Activated gamma-delta T cell treated with anti-CD3 and anti-CD28 coated beads, Interleukin-2, amount 50 U/mL, for 16 hours (primary cell): Measurements from ENCODE around the gene ARHGAP25.

ENCODE experiments used
- DNase-seq: peaks from one replicate; pipeline ENCODE4 v3.0.0-alpha.2; 2020; ENCODE audit warnings: low read depth

ARHGAP25 gene

DNA sequence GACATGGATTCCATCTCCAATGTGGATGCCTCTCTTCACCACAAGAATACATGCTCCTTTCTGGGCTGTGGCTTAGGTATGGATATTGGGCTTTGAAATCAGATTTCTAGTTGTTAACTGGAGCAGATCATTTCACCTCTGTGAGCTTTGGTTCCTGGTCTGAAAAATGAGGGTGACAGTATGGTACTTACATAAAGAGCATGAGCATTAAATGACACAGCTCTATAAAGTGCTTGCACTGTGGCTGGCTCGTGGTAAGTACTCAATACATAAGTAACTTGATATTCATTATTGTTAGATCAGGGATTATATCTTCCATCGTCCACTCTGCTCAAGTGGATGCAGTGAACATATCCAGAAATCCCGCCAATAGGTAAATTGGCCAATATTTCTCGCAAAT is 33.4 kb downstream of the ARHGAP25 start:
- DNase-seq = no peak

DNA sequence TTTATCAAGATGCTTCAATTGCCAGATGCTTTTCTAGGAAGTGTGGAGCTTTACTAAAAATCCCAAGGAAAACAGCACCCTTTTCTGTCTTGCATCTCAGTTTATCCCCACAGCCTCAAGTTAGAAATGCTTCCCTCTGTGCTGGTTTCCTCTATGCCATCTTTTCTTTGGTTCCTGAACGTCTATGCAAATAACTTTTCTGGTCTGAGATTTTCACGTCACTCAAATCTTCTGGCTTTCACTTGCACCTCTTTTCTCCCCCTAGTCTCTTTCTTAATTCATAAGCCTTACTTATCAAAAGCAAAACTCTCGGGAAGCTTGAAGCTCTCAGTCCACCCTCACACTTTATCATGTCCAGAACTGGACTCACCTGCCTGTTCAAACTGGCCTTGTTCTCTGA is 33.9 kb downstream of the ARHGAP25 start:
- DNase-seq = no peak

DNA sequence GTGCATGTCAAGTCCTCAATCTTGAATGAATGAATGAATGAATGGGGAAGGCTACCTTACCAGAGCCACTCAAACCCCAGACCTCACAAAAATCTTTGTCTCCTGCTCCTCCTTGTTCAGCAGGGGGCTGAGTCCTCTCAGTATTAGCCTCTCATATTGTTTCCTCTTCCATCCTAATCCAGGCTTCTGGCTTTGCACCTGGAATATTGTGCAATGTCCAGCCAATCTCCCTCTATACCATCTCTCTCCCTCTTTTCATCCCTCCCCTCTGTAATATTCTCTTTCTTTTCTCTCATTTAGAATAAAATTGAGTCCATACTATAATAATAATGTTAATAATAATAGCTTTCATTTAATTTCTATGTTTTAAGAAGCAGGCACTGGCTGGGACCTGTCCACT is 34.3 kb downstream of the ARHGAP25 start:
- no peak for DNase-seq

DNA sequence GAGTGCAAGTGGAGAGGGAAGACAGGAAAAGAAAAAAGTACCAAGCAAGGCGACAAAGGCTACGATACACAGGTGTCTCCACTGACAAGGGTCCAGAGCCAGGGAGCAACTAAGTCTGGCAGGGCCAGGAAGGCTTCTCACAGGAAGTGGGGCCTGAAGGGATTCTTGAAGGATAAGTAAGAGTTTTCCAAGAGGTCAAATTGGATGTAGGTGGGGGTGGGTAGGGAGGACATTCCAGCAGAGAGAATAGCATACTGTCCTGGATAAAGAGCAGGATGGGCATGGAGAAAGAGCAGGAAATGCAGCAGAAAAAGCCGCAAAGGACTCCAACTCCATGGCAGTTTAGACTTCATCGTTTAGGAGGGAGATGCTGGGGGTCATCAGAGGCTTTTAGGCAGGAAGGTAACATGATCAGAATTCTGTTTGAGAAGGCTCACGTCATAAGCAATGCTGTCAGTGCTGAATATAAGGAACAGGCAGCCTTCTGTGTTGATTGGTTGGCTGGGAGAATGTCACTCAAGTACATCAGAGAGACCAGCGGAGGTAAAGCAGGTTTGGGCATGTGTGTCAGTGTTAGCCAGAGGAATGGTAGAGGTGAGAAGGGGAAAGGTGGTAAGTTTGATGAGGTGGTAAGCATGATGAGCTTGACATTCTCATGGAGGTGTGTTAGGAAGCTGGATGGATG is 35.1 kb downstream of the ARHGAP25 start:
- DNase-seq = no peak

DNA sequence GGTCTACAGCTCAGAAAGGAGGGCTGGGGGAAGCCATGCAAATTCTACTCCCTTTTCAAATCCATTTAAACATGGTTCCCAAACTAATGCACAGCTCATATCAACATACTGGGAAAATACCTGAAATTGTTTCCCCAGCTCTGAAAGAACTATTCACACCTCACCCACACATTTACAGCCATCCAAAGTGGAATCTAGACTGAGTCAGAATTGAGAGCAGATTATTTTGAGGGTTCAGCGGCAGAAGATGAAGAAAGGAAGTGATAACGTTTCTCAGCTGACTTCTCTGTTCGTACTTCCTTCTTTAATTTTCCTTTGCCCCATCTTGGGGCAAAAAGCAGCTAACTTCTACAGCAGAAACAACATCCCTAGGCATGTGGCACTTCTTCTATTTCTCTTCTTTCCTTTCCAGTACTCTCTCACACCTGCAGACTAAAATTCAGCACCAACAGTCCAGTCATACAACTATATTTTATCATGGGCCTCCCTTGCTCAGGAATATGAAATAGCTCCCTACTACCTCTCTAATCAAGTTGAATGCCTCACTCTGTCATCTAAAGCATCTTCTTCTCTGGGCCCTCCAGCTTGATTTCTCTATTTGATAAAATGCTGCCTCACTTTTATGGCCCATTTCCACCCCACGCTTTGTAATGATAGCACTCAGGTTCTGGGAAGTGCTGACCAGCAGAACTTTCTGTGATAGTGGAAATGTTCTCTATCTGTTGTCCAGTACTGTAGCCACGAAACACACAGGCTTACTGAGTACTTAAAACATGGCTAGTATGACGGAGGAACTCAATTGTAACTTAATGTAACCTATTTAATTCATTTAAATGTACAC is 35.9 kb downstream of the ARHGAP25 start:
- no peak for DNase-seq

DNA sequence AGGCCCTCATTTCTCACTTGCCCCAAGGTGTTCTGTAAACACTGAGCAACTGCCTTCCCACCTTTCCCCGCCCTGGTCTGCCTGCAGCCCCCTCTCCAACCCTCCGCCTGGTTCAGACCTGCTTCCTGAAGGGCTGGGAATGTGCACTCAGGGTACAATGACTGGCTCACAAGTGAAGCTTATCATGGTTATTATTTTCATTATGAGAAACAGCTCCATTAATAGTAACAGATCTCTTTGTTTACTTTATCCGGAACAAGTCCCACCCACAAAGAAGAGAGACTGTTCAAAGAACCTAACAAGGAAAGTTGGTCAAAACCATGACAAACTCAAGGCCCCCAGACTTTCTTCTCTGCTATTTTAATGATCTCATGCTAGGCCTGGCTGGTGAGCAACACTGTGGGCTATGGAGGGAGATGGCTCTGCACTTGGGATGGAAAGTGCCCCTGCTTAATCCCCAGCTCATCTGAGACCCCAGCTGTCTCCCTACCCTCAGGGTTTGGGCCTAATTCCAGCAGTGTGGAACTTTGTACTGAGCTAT is 36.7 kb downstream of the ARHGAP25 start:
- DNase-seq = no peak

DNA sequence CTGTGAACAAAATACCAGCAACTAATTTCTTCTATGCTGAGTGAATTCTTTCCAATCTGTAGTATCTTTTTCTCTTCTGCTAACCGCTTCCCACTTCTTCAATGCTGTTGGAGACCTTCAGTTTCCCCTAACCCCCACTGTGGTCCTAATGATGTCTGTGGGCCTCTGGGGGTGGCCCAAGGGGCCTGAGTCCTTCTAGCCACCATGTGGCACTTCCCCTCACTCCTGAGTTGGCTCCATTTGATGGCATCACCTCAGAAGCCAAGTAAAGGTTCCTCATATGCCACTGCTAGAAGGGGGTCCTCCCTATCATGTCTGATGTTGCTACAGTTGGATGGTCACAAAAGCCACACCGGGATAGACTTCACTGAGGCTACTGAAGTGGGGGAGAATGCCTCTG is 37.5 kb downstream of the ARHGAP25 start:
- no peak for DNase-seq

DNA sequence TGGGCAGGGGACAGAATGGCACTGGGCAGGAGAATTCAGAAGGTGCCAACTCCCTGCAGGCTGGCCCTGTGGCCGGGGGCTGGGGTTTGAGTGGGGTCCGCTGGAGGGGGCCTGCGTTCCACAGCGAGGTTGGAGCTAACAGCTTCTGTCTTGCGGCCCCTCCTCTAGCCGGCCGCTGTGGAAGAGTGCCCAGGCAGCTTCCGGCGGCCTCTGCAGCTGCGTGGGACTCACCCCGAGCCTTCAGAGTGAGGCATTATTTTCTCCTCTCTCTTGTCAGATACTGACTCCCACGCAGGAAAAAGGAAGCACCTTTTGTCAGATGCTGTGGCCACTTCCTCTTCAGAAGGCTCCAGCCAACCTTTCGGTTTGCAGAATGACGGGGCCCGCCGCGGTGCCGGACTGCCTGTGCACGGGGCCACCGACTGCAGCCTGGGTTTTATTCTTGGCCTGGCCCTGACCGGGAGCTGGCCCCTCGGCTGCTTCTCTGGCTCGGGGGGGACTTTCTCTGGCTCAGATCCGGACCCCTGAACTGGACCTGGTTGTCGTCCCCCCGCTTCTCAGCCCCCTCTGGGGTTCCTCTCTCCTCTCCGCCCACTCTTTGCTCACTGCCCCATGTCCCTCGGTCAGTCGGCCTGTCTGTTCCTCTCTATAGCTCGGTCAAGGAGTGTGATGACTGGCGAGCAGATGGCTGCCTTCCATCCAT is 40.1 kb downstream of the ARHGAP25 start:
- peak; percentile 56 for DNase-seq

DNA sequence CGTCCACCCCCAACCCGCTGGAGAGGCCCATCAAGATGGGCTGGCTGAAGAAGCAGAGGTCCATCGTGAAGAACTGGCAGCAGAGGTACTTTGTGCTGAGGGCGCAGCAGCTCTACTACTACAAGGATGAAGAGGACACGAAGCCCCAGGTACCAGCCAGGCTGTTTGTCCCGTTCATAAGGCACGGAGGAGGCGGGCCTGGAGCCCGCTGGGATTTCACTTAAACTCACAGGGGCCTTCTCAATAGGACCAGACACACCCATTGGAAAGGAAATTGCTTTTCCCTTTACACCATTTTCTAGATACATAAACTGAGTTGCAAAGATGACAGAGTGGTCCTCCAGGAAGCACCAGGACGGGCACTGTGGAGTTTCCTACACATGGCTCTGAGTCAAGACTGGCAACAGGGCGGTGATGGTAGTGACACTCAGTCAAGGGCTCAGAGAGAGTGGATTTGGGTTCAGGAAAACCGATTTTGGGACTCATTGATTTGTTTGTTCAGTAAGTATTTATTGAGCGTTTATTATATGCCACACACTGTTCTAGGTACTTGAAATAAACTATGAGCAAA is 40.7 kb downstream of the ARHGAP25 start:
- DNase-seq = no peak

DNA sequence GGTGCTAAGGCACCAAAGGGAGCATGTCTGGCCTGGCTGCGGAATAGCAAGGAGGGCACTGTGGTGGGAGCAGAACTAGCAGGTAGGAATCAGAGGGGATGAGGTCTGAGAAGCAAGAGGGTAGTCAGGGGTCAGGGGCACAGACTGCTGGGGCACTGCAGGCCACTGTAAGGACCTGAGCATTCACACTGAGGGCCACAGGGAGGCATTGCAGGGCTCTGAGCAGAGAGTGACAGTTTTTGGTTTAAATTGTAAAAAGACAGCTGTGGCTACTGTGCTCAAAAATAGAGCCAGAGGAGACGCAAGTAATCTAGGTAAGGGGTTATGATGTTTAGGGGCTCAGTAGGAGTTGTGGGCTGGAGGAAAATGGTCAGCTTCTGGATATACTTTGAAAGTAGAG is 41.5 kb downstream of the ARHGAP25 start:
- DNase-seq = no peak

DNA sequence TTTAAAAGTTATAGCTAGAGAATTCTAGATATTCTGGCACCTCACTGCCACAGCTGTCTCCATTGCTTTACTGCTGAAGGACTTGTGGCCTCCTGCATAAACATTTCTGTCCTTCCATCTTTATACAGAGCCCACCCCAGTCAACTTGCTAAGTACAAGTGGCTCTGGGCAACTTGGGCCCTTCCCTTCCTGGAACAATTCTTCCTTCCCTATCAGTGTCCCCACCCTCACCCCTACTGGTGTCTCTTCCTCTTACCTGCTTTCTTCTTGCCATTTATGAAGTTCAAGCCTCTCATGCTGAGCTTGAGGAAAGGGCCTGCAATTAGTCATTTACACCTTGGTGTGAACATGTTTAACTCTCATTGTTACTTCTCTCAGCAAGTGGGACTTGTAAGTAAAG is 45.0 kb downstream of the ARHGAP25 start:
- DNase-seq = no peak

DNA sequence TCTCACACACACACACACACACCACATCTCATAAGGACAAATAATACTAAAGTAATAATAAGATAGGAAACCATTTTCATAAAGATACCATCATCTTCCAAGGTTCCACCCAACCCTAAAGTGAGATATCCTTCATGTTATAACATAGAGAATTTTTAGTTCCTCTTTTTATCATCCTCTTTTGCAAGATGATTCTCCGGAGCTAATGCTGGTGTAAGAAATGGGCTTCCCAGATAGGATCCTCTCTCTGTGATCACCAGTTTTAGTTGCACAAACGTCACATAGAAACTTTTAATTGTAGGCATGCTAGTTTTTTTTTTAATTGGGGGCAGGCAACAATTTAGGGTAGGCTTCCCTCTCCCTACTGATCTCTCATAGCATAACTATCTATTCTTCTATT is 49.6 kb downstream of the ARHGAP25 start:
- DNase-seq = no peak

DNA sequence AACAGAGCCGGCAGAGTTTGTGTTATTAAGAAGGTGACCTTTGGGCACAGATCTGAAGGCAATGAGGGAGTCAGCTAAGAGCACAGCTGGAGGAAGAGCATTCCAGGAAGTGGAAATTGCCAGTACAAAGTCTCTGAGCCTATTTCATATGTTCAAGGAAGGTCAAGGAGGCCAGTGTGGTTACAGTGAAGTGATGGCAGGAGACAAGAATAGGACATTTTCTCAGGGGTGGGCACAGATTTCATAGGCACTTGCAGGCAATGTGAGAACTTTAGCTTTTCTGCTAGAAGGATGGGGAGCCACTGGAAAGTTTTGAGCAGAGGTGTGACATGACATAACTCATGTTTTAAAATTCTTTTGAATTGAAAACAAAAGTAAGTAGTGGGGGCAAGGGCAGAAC is 50.3 kb downstream of the ARHGAP25 start:
- no peak for DNase-seq

DNA sequence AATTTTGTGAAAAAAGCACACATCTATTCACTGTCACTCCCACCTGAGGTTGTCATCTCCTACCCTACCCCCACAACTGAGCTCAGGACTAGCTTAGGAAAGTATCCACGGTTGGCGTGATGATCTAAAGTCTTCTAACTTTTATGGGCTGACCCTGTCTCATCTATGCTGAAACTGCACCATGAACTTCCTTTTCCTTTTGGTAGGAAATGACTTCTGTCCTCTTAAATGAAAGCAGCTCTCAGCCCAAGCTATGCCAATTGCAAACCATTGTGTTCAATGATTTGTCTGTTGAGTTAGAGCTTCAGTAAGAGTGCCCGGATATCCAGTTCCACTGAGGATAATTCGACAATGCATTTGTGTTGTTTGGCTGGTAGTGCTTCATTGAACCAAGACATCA is 52.7 kb downstream of the ARHGAP25 start:
- no peak for DNase-seq

DNA sequence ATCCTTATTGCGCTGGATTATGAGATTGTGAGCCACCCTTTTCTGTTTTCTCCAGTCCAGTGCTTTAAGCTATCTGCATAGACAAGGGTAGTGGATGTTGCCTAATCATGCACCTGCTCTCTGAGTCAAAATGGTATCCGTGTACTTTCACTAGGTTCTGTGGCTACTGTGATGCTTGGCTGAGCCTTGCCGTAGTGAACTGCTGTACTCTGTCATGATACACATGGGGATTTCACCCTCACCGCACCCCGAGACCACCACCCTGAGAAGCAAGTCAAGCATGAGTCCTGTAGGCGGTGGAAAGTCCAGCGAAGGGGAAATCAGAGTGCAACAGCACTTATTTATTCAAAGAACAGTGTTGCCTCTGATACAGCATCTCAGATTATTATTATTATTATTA is 55.0 kb downstream of the ARHGAP25 start:
- DNase-seq = peak; percentile 20

DNA sequence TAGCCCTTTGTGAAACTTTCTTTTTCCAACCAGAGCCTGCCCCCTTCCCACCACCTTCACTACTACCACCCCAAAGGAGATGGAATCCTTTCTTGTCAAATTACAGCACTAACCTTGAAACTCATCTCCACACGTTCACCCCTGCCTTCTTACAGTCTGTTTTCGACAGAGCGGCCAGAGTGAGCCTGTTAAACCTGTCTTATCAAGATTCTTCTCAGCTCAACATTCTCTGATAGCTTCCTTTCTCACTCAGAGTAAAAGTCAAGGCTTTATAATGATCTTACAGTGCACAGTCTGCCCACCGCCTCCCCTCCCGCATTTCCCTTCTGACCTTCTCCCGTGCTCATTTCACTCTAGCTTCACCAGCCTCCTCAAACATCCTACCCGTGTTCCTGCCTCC is 56.0 kb downstream of the ARHGAP25 start:
- DNase-seq = no peak

DNA sequence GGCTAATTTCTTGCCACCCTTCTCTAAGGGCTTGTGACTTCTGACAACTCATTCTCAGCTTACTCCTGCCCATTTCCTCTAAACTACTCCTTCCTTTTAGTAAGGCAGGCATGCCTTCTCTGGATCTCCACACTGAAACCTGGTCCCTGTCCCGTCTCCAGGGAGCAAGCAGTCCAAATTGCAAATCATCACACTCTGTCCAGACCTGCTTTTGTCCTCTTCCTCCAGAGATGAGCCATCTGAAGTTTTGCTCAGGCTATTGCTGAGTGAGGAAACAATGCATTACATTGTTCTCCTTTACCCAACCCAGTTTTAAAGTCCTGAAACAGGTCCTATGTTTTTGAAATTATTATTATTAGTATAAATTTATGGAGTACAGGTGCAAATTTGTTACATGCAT is 57.3 kb downstream of the ARHGAP25 start:
- no peak for DNase-seq

DNA sequence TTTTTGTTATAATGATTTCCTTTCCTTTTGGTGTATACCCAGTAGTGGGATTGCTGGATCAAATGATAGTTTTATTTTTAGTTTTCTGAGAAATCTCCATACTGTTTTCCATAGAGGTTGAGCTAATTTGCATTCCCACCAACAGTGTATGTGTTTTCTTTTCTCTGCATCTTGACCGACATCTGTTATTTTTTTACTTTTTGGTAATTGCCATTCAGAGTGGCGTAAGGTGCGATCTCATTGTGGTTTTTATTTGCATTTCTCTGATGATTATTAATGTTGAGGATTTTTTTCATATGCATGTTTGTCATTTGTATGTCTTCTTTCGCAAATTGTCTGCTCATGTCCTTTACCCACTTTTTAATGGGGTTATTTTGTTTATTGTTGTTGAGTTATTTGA is 58.1 kb downstream of the ARHGAP25 start:
- no peak for DNase-seq

DNA sequence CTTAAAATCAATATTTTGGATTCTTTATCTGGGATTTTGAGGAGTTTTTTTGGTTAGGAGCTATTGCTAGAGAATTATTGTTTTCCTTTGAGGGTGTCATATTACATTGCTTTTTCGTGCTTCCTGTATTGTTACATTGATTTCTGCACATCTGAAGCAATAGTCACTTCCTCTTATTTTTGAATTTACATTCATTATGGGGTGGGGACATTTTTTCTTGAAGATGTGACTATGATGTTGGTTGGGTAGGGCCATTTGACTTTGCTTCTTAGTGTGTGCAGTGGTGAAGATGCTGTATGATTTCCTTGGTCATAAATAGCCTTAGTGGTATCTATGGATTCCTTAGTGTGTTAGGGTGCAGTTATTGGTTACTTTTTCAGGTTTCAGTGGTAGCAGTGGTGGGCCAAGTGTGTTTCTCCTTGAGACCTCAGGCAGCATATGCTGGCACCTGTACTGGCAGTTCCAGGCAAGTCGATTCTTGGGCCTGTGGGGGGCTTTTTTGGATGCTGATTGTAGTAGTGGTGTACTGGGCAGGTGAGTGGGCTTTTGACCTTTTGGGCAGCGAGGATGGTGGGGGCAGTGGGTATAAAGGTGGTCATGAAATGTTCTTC is 61.8 kb downstream of the ARHGAP25 start:
- DNase-seq = no peak

DNA sequence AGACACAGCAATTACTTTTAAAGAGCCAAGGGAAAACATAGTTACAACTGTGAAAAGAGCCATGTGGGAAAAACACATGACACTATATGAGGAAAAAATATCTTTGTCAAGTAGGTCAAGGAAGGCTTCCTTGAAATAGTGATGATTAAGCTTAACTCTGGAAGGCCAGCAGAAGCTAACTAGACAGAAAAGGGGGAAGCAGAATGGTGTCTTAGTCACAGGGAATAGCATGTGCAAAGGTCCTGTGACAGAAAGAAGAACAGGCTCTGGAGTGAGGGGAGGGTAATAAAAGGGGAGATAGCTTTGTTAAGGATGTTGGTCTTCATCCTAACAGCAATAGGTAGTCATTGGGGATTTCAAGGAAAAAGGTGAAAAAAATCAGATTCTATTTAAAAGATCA is 64.0 kb downstream of the ARHGAP25 start:
- no peak for DNase-seq

DNA sequence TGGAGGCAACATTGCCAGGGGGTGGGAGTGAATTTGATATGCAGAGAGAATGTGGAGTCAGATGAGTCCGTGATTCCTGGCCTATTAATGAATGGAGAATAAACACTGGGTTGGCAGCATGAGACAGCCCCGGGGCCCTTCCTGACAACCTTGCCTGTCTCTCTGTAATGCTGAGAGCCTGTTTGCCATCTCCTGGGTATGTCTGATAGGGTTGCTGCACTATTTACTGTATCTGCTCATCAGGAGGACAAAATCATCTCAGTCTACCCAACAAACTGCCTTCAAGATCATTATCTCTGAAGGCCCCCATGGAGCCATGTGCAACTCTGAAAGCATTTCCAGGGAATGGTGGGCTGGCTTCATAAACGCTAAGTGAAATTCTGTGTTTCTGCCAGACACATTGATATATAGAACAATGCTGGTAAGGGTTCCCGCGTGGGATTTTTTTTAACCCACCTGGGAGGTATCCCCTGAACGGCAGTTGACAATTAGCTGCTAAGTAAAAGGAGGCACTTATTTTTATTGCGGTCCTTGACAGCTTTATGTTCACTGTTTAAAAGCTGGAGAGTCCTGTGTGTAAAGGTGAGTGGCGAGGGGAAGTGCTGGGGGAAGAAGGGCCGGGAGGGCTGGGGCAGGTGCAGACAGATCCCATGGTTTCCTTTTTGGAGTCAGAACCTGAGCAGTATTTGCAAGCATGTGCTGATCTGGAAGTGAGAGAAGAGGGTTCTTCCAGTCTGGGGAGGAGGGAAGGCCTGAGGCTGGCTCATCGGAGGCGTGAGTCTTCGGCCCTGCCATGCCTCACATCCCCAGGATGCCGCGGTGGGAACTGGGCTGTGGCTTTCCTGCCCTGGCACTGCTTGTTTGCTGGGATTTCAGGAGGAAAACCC is 64.8 kb downstream of the ARHGAP25 start:
- no peak for DNase-seq
